Measurements from ENCODE around the gene SMAD2. TPM values are rescaled to one million over a fixed set of nuclear protein-coding genes. Genes with fewer than 3 reads are reported as not detected.

Gene SMAD2
- total RNA-seq, 2 donors from 2014 or later: 60.0 to 101 TPM

DNA sequence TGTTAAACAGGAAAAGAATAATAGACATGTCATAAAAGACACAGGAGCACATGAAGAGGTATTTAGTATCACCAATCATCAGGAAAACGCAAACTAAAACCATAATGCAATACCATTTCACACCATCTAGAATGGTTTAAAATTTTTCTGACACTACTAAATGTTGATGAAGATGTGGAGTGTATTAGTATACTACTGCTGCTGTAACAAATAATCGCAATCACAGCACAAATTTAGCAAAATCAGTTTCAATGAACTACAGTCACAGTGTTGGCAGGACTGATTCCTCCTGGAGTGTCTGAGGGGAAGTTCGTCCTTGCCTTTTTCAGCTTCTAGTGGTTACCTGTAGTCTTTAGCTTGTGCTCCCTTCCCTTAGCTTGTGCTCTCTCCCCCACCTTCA is 24.1 kb downstream of the SMAD2 start:
- ATAC-seq (ENCODE audit: insufficient number of reproducible peaks, low FRiP score, low read depth): no peak
- no peaks in the 10 kb centered on the region for H3K36me3 ChIP-seq
- no peak overlapping the region for H3K27ac ChIP-seq
- H3K4me3 ChIP-seq: no peak overlapping the region
- no peaks in the 10 kb centered on the region for H3K4me1 ChIP-seq (ENCODE audit: control insufficient read depth in 1 of 2, low read depth in 2 of 2)
- H3K9me3 ChIP-seq: no peaks in the 10 kb centered on the region
- no peaks in the 10 kb centered on the region for H3K27me3 ChIP-seq (replicated peaks; ENCODE audit: insufficient read depth)
- TF ChIP-seq, protein P1, sequence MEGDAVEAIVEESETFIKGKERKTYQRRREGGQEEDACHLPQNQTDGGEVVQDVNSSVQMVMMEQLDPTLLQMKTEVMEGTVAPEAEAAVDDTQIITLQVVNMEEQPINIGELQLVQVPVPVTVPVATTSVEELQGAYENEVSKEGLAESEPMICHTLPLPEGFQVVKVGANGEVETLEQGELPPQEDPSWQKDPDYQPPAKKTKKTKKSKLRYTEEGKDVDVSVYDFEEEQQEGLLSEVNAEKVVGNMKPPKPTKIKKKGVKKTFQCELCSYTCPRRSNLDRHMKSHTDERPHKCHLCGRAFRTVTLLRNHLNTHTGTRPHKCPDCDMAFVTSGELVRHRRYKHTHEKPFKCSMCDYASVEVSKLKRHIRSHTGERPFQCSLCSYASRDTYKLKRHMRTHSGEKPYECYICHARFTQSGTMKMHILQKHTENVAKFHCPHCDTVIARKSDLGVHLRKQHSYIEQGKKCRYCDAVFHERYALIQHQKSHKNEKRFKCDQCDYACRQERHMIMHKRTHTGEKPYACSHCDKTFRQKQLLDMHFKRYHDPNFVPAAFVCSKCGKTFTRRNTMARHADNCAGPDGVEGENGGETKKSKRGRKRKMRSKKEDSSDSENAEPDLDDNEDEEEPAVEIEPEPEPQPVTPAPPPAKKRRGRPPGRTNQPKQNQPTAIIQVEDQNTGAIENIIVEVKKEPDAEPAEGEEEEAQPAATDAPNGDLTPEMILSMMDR (IDR thresholded peaks at IDR 0.05): no peak
- DNase-seq (ENCODE audit: low spot score): no peak

- Histone ChIP-seq H3K4me1 (ENCODE audit: control insufficient read depth in 1 of 2, low read depth in 2 of 2) (peaks cover 0 to 4% of the 10 kb centered on the region in 2 donors), H3K27ac (no peak overlapping the region), H3K36me3 (no peaks in the 10 kb centered on the region), H3K9me3 (no peaks in the 10 kb centered on the region), H3K27me3 (replicated peaks; ENCODE audit: insufficient read depth) (no peaks in the 10 kb centered on the region), H3K4me3 (no peak overlapping the region)
- no peak for ATAC-seq (ENCODE audit: insufficient number of reproducible peaks, low FRiP score, low read depth)
- TF ChIP-seq, protein P1 (IDR thresholded peaks at IDR 0.05): no peak
- no peak for DNase-seq (ENCODE audit: low spot score)
These were observed 26.6 kb downstream of the SMAD2 start for GRCh38 chr18:47903809-47904208.

DNA sequence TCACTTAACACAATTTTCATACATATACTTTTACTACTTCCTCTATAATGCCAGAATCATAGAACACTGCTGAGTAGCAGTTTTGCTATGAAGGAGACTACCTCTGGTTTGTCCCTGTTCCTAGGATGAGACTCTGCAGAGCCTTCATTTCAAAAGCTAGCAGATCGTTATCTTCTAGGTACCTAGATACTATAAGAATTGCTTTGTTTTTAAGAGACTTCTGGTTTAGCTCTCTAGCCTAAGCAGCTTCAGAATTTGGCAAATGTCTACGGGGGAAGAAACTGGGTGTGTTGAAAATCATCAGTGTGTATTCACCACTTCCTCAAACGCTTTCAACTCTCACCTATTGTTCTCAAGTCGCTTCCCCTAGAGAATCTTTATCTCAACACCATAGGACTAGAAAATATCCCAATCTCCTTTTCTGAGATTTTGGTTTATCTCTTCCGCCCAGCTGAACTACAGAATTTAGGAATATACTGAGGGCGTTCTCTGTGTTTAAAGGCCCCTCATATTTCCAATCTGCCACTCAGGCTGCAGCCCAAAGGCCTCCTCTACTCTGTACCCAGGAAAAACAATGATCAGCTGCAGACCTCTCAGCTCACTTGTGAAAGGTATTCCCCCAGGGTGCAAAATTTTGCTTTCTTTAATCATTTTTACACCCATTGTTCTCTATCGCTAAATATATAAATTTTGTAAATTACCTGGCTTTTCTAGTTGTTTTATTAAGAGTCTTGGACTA is 28.7 kb downstream of the SMAD2 start:
- TF ChIP-seq, protein P1 (IDR thresholded peaks at IDR 0.05): no peak
- no peak for ATAC-seq (ENCODE audit: insufficient number of reproducible peaks, low FRiP score, low read depth)

GRCh38 chr18:47899107-47899840 is 31.2 kb downstream of the SMAD2 start:
- Histone ChIP-seq H3K36me3 (peaks cover 8% of the 10 kb centered on the region), H3K27me3 (replicated peaks; ENCODE audit: insufficient read depth) (no peaks in the 10 kb centered on the region), H3K4me3 (no peak overlapping the region), H3K9me3 (no peaks in the 10 kb centered on the region), H3K4me1 (ENCODE audit: control insufficient read depth in 1 of 2, low read depth in 2 of 2) (peaks cover 0 to 14% of the 10 kb centered on the region in 2 donors), H3K27ac (no peak overlapping the region)
- DNase-seq (ENCODE audit: low spot score) (no peak), ATAC-seq (ENCODE audit: insufficient number of reproducible peaks, low FRiP score, low read depth) (no peak)
- TF ChIP-seq, protein P1 (IDR thresholded peaks at IDR 0.05): no peak

More for the DNA sequence above, 28.7 kb downstream of the SMAD2 start:
- Histone ChIP-seq H3K4me1 (ENCODE audit: control insufficient read depth in 1 of 2, low read depth in 2 of 2) (peaks cover 0 to 14% of the 10 kb centered on the region in 2 donors), H3K4me3 (no peak overlapping the region), H3K36me3 (no peaks in the 10 kb centered on the region), H3K27me3 (replicated peaks; ENCODE audit: insufficient read depth) (no peaks in the 10 kb centered on the region), H3K27ac (no peak overlapping the region), H3K9me3 (no peaks in the 10 kb centered on the region)
- DNase-seq (ENCODE audit: low spot score): no peak

GRCh38 chr18:47898696-47899095 is 31.8 kb downstream of the SMAD2 start:
- H3K27me3 ChIP-seq (replicated peaks; ENCODE audit: insufficient read depth): no peaks in the 10 kb centered on the region
- peaks cover 8% of the 10 kb centered on the region for H3K36me3 ChIP-seq
- H3K9me3 ChIP-seq: no peaks in the 10 kb centered on the region
- no peak for DNase-seq (ENCODE audit: low spot score)
- TF ChIP-seq, protein P1 (IDR thresholded peaks at IDR 0.05): no peak
- no peak overlapping the region for H3K27ac ChIP-seq
- no peak for ATAC-seq (ENCODE audit: insufficient number of reproducible peaks, low FRiP score, low read depth)
- H3K4me3 ChIP-seq: no peak overlapping the region
- peaks cover 0 to 14% of the 10 kb centered on the region in 2 donors for H3K4me1 ChIP-seq (ENCODE audit: control insufficient read depth in 1 of 2, low read depth in 2 of 2)

Data from thoracic aorta (tissue), 2 donors.